Adipose tissue (tissue), 3 donors: ENCODE measurements around the gene OBSCN. TPM values are rescaled to one million over a fixed set of nuclear protein-coding genes. Genes with fewer than 3 reads are reported as not detected.
"Not testable (repeated sequence)": the region's sequence is repeated elsewhere in the genome, so short reads cannot be mapped to it uniquely, and the experiment has no call there.

Experiments used
- H3K27ac ChIP-seq: one replicate; pipeline ENCODE4 v1.5.1; 2013; ENCODE audit warnings: low read depth, low read length
- WGBS, 3 donors: extraction: QIAGEN DNeasy Blood & Tissue Kit; methylation state at CpG; one replicate each; pipeline ENCODE4 v1.1.7; 2013; 5-methylcytosine and 5-hydroxymethylcytosine counted together
- polyA plus RNA-seq, 3 donors: library from polyadenylated mRNA; stranded (reverse); fragments of 200-250 nt; gene quantifications; one replicate each; pipeline ENCODE4 v1.2.3, GENCODE V29; 2013
- donor health status: healthy with polysubstance abuse.
- donor health status: Bipolar disorder and iron deficiency.
- donor health status: healthy.

OBSCN gene
- polyA plus RNA-seq, 3 donors = 3.0 to 7.9 (median 3.2) TPM

DNA sequence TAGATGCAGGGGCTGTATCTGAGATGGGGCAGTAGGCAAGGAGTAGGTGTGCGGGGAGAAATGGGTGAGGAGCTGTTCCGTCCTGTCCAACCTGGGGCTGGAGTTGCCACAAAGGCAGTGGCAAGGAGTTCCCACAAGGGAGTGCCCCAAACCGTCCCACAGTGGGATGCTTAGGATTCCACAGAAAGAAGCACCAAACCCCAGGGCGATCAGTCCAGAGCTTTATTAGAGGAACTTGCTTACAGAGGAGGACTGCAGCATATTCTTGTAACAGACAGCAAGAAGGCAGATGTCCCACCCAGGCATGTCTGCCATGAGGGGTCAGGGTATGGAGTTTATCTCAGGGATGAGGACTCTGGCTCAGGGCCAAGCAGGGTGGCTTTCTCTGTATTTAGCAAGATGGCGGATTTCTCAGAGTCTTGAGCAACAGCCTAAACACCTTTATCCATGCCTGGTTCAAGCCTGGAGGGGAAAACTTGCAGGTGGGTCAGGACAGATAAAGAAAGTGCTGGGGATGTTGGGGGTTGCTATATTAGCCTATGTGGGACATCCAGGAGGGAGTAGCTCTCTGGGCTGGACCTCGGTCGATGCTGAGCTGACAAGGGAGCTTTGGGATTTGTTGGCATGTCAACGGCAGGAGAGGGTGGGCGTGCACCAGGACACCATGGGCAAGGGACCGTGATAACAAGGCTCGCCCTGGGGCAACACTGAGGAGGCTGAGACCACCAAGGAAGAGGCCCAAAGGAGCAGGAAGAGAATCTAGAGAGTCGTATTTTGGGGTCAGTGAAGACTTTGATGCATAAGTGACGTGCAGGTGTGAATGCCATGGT is 32.8 kb downstream of the OBSCN start:
- no peak overlapping the region for H3K27ac ChIP-seq
- 89 to 90% (median 89%) methylated on average over 13 of the region's 13 CpGs for WGBS, 3 donors

DNA sequence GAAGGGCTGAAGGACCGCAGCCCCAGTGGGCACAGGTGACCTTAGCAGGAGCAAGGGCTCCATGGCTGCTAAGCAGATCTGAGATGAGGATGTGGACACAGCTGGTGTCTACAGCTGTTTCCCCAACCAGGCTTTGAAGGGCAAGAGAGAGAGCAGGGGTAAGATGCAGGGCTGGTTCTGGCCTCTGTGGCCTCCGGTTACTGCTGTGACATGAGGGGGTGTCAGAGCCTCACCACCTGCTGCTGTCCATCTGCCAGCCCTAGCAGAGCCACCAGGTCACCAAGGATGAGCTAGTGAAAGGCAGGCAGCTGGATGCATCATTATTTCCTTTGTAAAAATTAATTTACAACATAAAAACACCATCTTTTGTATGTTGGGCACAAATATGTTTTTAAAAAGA is 33.4 kb downstream of the OBSCN start:
- no peak overlapping the region for H3K27ac ChIP-seq
- WGBS, 3 donors = 90 to 97% (median 94%) methylated on average over 2 of the region's 2 CpGs

DNA sequence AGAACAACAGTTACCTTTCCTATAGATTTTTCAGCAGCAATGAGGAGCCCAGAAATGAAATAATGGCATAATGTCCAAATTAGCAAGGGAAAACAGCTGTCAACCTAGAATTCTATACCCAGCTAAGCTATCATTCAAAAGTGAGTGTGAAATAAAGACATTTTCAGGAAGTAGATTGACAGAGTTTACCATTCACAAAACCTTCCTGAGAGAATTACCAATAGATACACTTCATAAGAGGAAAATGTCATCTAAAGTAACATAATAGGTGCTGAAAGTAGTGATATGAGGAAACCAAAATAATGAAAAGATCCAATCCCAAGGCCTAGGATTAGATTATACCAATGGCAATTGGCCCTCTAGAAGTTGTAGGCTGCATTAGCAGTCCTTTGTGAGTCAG is 34.6 kb downstream of the OBSCN start:
- H3K27ac ChIP-seq = no peak overlapping the region

DNA sequence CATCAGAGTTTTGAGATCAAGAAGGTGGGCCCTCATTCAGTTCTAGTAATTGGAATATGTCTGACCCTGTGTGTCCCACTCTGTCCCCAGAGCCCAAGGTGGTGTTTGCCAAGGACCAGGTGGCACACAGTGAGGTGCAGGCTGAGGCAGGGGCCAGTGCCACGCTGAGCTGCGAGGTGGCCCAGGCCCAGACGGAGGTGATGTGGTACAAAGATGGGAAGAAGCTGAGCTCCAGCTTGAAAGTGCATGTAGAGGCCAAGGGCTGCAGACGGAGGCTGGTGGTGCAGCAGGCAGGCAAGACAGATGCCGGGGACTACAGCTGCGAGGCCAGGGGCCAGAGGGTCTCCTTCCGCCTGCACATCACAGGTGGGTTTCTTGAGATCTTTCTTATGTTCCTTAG is 35.2 kb downstream of the OBSCN start:
- WGBS, 3 donors = 96 to 98% (median 96%) methylated on average over 7 of the region's 7 CpGs
- no peak overlapping the region for H3K27ac ChIP-seq

DNA sequence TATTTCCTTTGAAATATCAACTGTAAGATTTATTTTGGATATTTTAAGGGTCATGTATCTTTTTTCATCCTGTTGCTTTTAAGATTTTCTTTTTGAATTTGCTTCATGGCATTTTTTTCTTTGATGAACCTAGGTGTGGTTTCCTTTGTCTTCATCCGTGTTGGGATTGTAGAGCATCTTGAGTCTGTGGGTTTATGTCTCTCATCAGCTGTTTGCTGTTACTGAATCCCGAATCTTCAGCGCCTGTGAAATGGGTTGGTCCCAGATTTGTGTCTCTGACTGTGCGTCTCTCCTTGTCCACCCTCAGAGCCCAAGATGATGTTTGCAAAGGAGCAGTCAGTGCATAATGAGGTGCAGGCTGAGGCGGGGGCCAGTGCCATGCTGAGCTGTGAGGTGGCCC is 36.1 kb downstream of the OBSCN start:
- 74 to 94% (median 86%) methylated on average over 5 of the region's 5 CpGs for WGBS, 3 donors
- H3K27ac ChIP-seq = not testable (repeated sequence)

DNA sequence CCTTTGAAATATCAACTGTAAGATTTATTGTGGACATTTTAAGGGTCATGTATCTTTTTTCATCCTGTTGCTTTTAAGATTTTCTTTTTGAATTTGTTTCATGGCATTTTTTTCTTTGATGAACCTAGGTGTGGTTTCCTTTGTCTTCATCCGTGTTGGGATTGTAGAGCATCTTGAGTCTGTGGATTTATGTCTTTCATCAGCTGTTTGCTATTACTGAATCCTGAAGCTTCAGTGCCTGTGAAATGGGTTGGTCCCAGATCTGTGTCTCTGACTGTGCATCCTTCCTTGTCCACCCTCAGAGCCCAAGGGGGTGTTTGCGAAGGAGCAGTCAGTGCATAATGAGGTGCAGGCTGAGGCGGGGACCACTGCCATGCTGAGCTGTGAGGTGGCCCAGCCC is 37.3 kb downstream of the OBSCN start:
- 89 to 95% (median 93%) methylated on average over 3 of the region's 3 CpGs for WGBS, 3 donors
- no peak overlapping the region for H3K27ac ChIP-seq

DNA sequence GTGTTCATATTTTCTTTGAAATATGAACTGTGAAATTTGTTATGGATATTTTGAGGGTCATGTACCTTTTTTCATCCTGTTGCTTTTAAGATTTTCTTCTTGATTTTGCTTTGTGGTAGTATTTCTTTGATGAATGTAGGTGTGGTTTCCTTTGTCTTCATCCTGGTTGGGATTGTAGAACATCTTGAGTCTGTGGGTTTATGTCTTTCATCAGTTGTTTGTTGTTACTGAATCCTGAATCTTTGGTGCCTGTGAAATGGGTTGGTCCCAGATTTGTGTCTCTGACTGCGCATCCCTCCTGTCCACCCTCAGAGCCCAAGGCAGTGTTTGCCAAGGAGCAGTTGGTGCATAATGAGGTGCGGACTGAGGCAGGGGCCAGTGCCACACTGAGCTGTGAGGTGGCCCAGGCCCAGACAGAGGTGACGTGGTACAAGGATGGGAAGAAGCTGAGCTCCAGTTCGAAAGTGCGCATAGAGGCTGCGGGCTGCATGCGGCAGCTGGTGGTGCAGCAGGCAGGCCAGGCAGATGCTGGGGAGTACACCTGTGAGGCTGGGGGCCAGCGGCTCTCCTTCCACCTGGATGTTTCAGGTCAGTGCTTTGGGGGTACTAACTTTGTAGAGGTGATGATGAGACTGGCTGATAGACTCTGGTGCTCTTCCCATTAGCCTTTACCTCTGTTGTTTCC is 38.5 kb downstream of the OBSCN start:
- no peak overlapping the region for H3K27ac ChIP-seq
- 97 to 98% (median 97%) methylated on average over 8 of the region's 8 CpGs for WGBS, 3 donors

DNA sequence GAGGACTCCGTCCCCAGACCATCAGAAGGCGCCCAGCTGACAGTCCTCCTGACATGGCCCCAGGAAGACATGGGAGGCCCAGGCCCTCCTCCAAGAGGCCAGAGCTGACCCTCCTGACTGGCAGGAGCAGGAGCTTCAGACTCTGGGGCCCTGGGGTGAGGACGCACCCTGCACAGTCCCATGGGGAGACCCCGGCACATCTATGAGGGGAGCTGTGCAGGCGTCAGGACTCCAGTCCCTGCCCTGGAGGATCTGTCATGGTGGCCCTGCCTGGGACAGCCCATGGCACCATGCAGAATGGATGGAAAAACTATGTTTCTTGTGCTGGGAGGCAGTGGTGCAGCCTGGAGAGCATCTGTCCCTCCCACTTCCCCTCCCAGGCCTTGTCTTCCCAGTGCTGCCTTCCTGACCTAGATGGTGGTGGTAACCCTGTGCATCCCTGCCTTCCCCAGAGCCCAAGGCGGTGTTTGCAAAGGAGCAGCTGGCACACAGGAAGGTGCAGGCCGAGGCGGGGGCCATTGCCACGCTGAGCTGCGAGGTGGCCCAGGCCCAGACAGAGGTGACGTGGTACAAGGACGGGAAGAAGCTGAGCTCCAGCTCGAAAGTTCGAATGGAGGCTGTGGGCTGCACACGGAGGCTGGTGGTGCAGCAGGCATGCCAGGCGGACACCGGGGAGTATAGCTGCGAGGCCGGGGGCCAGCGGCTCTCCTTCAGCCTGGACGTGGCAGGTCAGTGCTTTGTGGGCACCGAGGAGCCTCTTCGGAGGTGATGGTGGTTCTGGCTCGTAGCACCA is 41.9 kb downstream of the OBSCN start:
- H3K27ac ChIP-seq = no peak overlapping the region
- 94 to 96% (median 94%) methylated on average over 24 of the region's 24 CpGs for WGBS, 3 donors

DNA sequence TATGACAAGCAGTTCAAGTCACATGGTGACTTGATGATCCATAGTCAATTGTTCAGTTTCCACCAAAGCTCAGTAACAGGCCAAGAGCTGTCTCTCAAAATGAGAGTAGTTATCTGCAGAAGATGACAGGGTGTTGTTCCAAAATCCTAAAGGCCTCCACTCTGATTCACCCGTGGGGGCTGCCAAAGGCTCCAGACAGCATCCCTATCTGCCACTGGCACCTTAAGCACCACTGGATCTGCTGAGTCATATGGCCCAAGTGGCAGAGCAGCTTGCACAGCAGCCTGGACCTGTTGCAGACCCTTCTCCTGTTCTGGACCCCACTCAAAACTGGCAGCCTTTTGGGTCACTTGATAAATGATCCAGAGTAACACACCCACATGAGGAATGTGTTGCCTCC is 44.6 kb downstream of the OBSCN start:
- 46 to 86% (median 59%) methylated on average over 1 of the region's 1 CpG for WGBS, 3 donors
- H3K27ac ChIP-seq = not testable (repeated sequence)

DNA sequence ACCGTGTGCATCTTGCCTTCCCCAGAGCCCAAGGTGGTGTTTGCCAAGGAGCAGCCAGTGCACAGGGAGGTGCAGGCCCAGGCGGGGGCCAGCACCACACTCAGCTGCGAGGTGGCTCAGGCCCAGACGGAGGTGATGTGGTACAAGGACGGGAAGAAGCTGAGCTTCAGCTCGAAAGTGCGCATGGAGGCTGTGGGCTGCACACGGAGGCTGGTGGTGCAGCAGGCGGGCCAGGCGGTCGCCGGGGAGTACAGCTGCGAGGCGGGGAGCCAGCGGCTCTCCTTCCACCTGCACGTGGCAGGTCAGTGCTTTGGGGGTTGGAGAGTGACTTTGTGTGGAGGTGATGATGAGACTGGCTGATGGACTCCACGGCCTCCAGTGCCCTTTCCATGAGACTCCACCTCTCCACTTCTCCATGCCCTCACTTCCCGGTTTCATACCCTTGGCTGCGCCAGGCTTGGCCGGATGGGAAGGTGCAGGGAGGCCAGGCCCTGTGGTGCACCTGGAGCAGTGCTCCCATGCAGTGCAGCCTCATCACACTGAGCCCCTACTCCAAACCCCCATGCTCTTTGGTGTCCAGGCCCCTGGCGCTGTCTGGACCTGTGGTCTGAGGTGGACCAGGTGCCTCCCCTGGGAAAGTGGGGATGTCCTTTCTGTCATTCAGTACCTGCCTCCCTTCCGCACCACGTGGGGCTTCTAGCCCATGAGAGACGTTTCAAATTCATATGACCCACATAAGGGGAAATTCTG is 49.0 kb downstream of the OBSCN start:
- no peak overlapping the region for H3K27ac ChIP-seq
- WGBS, 3 donors = 94 to 96% (median 95%) methylated on average over 24 of the region's 24 CpGs

DNA sequence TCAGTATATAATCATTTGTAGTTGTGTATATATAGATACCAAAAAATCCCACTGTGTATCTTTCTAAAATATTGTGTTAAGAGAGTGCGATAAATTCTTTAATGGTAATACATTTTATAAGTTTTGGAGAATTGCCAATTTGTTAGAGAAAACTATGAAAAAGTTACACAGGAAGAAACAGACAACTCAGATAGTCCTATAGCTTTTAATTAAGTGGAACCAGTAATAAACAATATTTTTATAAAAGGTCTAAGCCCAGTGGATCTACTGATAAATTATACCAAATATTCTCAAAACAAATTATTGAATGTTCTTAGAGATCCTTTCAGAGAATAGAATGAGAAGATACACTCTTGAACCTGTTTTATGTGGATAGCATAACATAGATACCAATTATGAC is 50.6 kb downstream of the OBSCN start:
- WGBS, 3 donors = 95 to 98% (median 98%) methylated on average over 1 of the region's 1 CpG

DNA sequence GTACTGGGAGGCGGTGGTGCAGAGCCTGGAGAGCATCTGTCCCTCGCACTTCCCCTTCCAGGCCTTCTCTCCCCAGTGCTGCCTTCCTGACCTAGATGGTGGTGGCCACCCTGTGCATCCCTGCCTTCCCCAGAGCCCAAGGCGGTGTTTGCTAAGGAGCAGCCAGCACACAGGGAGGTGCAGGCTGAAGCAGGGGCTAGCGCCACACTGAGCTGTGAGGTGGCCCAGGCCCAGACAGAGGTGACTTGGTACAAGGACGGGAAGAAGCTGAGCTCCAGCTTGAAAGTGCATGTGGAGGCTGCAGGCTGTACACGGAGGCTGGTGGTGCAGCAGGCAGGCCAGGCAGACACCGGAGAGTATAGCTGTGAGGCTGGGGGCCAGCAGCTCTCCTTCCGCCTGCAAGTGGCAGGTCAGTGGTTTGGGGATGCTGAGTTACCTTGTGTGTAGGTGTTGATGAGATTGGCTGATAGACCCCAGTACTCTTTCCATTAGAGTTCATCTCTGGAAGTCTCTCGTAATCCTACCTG is 51.6 kb downstream of the OBSCN start:
- 87 to 96% (median 95%) methylated on average over 9 of the region's 9 CpGs for WGBS, 3 donors
- H3K27ac ChIP-seq = no peak overlapping the region

More for the DNA sequence above, 50.6 kb downstream of the OBSCN start:
- H3K27ac ChIP-seq = no peak overlapping the region

DNA sequence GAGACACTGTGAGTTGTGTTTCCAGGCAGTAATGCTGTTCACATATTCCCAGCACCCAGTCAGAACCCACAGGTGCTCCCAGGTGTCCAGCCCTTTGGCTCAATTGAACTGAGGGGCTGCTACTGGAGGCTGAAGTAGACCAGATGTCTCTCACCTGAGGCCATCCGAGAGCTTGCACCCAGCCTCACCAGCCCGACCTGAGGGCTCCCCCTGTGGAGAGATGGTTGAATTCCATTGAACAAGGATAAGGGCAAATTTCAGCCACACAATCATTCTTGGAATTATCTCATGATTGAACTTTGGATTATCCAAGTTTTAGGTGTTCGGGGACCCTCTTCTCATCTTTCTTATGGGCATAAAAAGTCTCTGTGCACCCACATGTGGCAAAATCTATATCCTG is 52.1 kb downstream of the OBSCN start:
- WGBS, 3 donors = 67 to 81% (median 72%) methylated on average over 3 of the region's 3 CpGs
- no peak overlapping the region for H3K27ac ChIP-seq

DNA sequence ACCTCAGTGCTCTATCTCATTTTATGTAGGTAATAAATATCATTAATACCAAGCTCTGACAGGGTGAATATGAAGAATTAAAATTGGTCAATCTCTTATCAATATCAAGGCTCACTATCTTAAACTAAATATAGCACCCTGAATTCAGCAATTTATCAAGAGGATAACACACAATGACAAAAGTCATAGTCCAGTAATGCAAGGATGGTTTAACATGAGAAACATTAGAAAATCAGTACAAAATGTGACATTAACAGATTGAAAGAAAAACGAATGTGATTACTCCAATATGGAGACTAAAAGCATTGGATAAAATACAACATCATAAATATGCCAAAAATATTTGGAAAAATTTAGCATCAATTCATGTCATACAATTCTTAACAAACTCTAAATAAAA is 53.9 kb downstream of the OBSCN start:
- WGBS, 3 donors = 73 to 86% (median 76%) methylated on average over 1 of the region's 1 CpG
- no peak overlapping the region for H3K27ac ChIP-seq

DNA sequence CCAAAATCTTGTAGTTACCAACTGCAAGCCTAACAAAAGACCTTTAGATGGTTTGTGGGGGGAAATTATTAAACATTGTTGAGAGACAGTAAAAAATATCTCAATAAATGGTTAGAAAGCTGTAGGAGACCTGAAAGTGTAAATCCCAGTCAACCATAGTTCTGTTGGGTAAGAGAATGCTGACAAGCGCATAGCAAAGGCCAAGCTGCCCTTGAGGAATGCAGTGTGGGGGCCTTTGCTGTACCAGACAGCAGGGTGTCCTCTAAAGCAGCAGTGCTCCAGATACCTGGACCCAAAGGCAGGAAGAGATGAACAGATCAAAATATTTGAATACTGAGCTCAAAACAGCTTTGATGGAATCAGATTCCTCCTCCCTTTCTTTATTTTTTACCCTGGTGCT is 54.6 kb downstream of the OBSCN start:
- no peak overlapping the region for H3K27ac ChIP-seq
- 88 to 100% (median 93%) methylated on average over 1 of the region's 1 CpG for WGBS, 3 donors

DNA sequence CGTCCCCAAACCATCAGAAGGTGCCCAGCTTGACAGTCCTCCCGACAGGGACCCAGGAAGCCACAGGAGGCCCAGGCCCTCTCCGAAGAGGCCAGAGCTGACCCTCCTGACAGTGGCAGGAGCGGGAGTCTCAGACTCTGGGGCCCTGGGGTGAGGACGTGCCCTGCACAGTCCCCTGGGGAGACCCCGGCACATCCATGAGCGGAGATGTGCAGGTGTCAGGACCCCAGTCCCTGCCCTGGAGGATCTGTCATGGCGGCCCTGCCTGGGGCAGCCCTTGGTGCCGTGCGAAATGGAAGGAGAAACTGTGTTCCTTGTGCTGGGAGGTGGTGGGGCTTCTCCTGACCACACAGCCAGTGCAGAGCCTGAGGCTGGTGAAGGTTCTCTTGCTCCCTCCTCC is 55.8 kb downstream of the OBSCN start:
- H3K27ac ChIP-seq = no peak overlapping the region
- WGBS, 3 donors = 95 to 98% (median 96%) methylated on average over 10 of the region's 10 CpGs

DNA sequence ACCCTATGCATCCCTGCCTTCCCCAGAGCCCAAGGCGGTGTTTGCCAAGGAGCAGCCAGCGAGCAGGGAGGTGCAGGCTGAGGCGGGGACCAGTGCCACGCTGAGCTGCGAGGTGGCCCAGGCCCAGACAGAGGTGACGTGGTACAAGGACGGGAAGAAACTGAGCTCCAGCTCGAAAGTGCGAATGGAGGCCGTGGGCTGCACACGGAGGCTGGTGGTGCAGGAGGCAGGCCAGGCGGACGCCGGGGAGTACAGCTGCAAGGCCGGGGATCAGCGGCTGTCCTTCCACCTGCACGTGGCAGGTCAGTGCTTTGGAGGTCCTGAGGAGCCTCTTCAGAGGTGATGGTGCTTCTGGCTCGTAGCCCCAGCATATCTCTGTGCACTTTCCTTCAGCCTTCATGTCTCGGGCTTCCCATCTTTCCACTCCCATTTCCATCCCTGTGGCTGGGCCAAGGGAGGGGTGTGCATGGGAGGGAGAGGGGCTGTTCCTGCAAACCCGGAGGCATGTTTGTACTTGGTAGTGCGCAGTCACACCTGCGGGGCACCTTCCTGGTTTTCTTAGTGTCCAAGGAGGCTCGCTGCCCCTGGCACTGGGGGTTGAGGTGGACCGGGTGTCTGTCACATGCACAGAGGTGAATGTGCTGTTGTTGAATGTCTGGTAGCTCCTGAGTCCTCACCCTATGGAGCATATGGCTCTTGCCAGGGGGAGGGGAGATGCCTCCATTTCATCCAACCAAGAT is 56.4 kb downstream of the OBSCN start:
- WGBS, 3 donors = 94 to 95% (median 94%) methylated on average over 24 of the region's 24 CpGs
- no peak overlapping the region for H3K27ac ChIP-seq

DNA sequence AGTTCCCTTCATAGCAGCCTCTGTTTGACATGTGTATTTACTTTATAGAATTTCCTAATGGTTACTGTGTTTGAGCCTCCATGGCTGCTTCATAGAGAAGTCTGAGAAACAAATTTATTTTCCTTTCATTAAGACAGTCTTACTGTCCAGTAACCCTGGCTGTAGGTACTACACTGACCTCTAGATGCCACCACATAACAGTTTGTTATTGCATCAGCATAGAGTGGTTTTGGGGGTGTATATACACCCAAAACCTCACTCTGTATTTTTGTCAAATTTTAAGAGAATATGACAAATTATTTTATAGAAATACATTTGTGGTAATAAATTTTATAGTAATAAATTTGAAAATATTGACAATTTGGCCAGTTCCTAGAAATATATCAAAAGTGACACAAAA is 57.3 kb downstream of the OBSCN start:
- H3K27ac ChIP-seq = no peak overlapping the region
